NCI-H146 treated with DMSO at 0.1 percent for 48 hours (cell line): ENCODE data around the gene SLC26A11.

Experiments
- DNase-seq: peaks from one replicate; lab custom pipeline; 2025; ENCODE audit not compliant: unreplicated experiment; lab: John Stamatoyannopoulos, UW

Gene SLC26A11

GRCh38 chr17:80220054-80220735 is at the start of gene SLC26A11, which contains the start of gene SGSH:
SLC26A11 (plus strand) TSS chr17:80220427; CDS start chr17:80221561, 1,134 bp downstream.
SGSH (minus strand) TSS chr17:80220333; CDS start chr17:80220313, 20 bp downstream.
- peak; percentile 67 for DNase-seq

- DNase-seq = no peak
These were observed 48.5 kb upstream of the SLC26A11 start for GRCh38 chr17:80171681-80172080.

- no peak for DNase-seq
These were observed 47.1 kb upstream of the SLC26A11 start for GRCh38 chr17:80173126-80173525.

GRCh38 chr17:80173916-80174315 is 46.3 kb upstream of the SLC26A11 start:
- DNase-seq = no peak

- DNase-seq = no peak
These were observed 43.5 kb upstream of the SLC26A11 start for GRCh38 chr17:80176757-80177156.

GRCh38 chr17:80177986-80178595 is 42.1 kb upstream of the SLC26A11 start:
- DNase-seq = no peak

- DNase-seq = no peak
These were observed 40.0 kb upstream of the SLC26A11 start for GRCh38 chr17:80180192-80180591.

- no peak for DNase-seq
These were observed 38.8 kb upstream of the SLC26A11 start for GRCh38 chr17:80181431-80181830.

- no peak for DNase-seq
These were observed 37.9 kb upstream of the SLC26A11 start for GRCh38 chr17:80182118-80182844.

- DNase-seq = no peak
These were observed 37.4 kb upstream of the SLC26A11 start for GRCh38 chr17:80182845-80183223.

GRCh38 chr17:80183581-80184422 is 36.4 kb upstream of the SLC26A11 start:
- no peak for DNase-seq

- no peak for DNase-seq
These were observed 35.9 kb upstream of the SLC26A11 start for GRCh38 chr17:80184423-80184714.

GRCh38 chr17:80185968-80186367 is 34.3 kb upstream of the SLC26A11 start:
- DNase-seq = no peak

GRCh38 chr17:80187090-80187489 is 33.1 kb upstream of the SLC26A11 start:
- no peak for DNase-seq

- DNase-seq = no peak
These were observed 32.7 kb upstream of the SLC26A11 start for GRCh38 chr17:80187515-80187941.

GRCh38 chr17:80189611-80190010 is 30.6 kb upstream of the SLC26A11 start:
- DNase-seq = no peak

GRCh38 chr17:80190716-80191115 is 29.5 kb upstream of the SLC26A11 start:
- DNase-seq = no peak

GRCh38 chr17:80191192-80191591 is 29.0 kb upstream of the SLC26A11 start:
- DNase-seq = no peak

- DNase-seq = no peak
These were observed 28.2 kb upstream of the SLC26A11 start for GRCh38 chr17:80191865-80192661.

GRCh38 chr17:80195141-80195540 is 25.1 kb upstream of the SLC26A11 start:
- no peak for DNase-seq
